UCSD-AML1 (cell line): ENCODE data around the gene LIPE.

Experiments used
- DNase-seq: peaks from one replicate; lab custom pipeline; 2025; ENCODE audit not compliant: unreplicated experiment; lab: John Stamatoyannopoulos, UW

Gene LIPE

DNA sequence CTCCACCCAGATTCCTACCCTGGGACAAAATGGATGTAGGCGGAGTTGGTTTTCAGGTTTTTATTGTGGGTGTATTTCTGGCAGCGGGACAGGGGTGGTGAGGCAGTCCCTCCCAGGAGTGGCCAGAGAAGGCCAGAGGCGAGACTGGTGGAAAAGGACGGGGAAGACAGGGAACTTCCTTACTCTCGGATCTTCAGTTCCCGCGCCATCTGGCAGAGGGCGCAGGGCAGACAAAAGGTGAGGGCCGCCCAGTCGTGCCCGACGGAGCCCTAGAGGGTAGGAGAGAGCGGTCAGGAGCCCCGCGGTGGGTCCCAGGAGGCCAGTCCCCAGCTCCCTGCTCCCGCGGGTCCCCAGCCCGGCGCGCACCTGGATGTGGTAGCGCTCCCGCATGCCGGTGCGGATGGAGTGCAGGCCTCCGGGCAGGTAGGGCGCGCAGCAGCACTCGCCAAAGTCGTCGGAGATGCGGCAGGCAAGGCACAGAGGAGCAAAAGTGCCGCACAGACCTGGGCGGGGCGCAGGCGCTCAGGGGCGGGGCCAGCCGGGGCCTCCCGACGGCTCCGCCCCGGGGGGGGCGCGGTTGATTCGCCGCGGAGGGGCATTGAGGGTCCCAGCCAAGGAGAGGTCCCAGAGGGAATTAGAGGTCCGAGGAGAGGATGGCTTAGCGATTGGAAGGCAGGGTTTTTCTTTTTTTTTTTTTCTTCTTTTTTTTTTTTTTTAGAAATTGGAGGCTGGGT lies 40.0 kb downstream of the LIPE start:
- peak; percentile 80 for DNase-seq

DNA sequence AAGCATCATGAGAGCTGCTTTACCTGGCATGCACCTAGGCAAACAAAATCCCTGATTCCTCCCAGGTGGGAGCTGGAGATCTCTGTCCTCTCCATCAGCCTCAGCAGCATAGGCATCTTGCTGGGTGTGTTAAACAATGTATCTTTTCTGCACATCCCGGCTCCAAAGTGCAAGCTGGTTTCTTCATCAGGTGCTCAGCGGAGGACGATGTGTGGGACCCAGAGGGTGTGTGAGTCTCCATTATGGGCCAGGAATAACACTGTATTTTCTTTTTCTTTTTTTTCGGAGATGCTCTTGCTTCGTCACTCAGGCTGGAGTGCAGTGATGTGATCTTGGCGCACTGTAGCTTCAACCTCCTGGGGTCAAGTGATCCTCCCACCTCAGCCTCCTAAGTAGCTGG lies 47.0 kb downstream of the LIPE start:
- no peak for DNase-seq

DNA sequence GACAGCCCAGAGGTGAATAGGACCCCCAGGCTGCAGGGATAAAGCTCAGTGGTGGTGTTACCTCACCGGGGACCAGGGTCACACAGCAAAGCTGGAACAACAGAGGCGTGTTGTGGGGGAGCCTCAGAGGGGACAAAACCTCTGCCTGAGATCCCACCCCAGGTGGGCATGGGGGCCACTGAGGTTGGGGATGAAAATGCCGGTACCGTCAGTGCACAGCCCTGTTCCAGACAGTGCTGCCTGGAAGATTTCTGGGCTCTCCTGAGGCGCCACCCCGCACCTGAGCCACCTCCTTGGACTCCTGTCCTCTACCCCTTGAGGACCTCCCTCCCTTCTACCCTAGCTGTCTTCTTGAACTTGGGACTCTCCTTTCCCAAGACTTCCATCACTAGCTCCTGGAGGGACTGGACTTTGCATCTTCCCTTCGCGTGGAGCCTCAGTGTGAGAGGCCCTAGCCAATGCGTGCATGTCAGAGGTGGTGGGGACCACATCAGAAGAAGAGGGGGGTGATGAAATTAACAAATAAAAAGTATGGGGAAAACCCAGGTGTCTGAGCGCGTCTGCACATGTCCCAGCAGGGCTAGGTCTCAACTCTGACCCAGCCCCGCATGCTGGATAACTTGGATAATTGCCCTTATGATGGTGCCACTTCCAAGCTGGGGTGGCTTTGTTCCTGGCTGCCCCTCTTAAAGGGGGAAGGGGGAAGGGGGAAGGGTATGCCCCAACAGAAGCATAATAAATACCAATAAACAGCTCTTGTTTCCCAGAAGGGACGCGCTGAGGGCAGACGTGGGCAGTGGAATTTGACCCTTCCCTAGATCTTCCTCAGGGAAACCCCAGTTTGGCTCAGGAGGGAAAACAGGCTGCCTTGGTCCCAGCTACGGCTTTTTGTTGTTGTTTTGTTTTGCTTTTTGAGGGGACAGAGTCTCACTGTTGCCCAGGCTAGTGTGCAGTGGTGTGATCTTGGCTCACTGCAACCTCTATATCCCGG lies 48.7 kb downstream of the LIPE start:
- DNase-seq: no peak

DNA sequence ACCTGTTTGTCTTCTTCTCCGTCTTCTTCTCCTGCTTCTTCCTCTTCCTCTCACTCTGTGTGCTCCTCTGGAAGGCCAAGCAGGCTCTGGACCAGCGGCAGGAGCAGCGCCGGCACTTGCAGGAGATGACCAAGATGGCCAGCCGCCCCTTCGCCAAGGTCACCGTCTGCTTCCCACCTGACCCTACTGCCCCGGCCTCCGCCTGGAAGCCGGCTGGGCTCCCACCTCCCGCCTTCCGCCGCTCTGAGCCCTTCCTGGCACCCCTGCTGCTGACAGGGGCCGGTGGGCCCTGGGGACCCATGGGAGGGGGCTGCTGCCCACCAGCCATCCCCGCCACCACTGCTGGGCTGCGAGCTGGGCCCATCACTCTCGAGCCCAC lies 51.0 kb downstream of the LIPE start:
- DNase-seq: no peak

DNA sequence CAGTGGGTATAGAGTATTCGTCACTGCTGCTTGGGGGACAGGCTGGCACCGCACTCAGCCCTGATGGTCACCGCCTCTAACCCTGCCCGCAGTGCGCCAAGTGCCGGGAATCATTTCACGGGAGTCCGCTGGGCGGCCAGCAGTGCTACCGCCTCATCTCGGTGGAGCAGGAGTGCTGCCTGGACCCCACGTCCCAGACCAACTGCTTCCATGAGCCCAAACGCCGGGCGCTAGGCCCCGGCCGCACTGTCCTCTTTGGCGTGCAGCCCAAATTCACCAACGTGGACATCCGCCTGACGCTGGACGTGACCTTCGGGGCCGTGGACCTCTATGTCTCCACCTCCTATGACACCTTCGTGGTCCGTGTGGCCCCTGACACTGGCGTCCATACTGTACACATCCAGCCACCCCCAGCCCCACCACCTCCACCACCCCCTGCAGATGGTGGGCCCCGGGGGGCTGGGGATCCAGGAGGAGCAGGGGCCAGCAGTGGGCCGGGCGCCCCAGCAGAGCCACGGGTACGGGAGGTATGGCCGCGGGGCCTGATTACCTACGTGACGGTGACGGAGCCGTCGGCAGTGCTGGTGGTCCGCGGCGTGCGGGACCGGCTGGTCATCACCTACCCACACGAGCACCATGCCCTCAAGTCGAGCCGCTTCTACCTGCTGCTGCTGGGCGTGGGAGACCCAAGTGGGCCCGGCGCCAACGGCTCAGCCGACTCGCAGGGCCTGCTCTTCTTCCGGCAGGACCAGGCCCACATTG lies 51.6 kb downstream of the LIPE start:
- DNase-seq: no peak

DNA sequence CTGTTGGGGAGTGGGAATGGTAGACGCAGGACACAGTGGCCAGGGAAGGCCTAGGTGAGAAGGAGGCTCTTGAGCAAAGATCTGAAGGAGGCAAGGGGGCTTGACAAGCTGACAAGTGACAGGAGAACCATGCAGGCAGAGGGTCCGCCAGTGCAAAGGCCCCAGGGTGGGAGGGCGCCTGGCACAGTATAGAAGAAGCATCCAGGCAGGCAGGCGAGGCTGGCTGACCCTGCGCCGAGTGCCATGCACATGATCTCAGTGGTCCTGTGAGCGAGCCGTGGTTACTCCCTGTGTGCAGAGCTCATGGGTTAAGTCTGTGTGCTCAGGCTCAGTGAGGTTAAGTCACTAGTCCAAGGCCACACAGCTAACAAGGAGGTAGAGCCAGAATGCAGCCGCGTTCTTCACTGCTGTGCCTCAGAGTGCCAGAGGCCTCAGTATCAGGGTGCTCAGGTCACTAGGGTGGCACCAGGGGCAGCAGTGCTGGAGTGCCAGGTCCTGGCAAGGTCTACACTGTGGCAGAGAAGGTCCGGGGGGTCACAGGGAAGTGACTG lies 52.3 kb downstream of the LIPE start:
- DNase-seq: no peak

DNA sequence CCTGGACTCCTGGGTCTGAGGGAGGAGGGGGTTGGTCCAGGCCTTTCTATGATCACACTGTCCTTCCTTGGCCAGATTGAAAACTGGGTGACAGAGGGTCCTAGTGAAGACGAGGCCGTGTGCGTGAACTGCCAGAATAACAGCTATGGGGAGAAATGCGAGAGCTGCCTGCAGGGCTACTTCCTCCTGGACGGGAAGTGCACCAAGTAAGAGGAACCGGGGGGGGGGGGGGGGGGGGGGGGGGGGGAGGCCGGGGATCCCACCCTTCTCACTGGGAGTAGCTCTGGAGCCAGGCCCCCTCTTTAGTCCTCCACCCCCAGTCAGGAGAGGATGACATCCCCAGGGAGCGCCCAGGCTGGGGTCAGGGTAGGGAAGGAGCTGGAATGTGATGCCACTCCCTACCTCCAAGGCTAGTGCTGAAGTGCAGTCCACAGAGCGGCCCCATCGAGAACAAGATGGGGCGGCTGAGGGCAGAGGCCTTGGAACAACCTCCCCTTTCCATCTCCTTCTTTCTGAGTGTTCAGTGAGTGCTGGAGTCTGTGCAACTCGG lies 56.5 kb downstream of the LIPE start:
- DNase-seq: no peak

DNA sequence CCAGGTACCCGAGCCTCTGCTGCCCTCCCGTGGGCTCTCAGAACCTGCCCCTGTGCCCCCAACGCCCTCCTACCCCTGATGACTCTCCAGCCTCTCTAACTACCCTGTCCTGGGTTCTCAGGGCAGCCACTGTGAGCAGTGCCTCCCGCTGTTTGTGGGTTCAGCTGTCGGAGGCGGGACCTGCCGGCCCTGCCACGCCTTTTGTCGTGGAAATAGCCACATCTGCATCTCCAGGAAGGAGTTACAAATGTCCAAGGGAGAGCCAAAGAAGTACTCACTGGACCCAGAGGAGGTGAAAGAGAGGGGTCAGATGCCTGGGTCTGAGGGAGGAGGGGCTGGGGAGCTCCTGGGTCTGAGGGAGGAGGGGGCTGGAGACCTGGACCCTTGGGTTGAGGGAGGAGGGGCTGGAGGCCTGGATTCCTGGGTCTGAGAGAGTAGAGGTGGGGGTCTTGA lies 57.1 kb downstream of the LIPE start:
- no peak for DNase-seq

DNA sequence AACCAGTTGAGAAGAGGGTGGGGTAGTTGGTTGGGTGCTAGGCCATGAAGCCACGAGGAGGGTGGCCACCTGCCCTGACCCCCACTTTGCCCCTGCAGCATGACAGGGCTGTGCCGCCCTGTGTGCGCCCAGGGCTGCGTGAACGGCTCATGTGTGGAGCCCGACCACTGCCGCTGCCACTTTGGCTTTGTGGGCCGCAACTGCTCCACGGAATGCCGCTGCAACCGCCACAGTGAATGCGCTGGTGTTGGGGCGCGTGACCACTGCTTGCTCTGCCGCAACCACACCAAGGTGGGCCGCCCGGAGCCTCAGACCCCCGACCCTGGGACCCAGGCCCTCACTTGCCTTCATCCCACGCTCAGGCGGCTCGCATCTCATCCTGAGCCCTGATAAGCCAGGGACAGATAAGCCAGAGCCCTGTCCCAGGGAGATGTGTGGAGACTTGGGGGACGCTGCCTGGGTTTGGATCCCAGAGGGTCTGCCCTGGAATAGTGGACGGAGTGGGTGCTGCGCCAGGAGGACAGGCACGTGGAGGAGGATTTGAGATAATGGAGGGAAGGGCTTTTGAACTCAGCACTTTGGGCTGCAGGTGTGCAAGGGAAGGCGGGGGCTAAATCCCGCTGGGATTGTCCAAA lies 57.6 kb downstream of the LIPE start:
- DNase-seq: no peak

DNA sequence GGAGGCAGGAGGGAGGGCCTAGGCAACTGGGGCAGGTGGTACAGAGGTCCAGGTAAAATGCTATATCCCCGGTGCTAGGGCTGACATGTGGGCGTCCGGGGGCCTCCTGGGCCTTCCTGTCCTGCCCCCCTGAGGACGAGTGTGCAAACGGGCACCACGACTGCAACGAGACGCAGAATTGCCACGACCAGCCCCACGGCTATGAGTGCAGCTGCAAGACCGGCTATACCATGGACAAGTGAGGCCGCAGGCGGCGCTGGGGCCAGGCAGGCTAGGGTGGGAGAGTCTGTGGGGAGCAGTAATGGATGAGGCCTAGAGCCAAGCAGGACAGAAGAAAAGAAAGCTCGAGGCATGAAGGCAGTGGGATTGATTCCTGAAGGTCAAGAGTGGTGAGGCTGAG lies 58.4 kb downstream of the LIPE start:
- no peak for DNase-seq

DNA sequence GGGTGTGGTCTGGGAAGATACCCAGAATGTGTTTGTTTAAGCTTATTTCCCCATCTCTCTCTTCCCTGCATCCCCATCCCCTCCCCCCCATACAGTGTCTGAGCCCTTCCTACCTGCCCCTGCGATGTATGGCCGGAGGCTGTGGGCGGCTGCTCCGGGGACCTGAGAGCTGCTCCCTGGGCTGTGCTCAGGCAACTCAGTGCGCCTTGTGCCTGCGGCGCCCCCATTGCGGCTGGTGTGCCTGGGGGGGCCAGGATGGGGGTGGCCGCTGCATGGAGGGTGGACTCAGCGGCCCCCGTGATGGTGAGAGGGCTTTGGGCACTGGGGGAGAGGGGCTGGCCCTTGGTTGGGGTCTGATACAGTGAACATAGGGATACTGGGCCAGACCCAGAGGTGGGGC lies 58.8 kb downstream of the LIPE start:
- no peak for DNase-seq

DNA sequence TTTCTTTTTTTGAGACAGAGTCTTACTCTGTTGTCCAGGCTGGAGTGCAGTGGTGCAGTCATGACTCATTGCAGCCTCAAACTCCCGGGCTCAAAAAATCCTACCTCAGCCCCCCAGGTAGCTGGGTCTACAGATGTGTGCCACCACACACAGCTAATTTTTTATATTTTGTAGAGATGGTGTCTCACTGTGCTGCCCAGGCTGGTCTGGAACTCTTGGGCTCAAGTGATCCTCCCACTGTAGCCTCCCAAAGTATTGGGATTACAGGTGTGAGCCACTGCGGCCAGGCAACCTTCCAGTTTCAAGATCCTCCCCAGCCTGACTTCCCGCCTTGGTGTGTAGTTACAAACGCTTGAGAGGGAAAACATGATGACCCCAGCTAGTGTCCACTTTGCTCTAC lies 59.3 kb downstream of the LIPE start:
- DNase-seq: no peak

DNA sequence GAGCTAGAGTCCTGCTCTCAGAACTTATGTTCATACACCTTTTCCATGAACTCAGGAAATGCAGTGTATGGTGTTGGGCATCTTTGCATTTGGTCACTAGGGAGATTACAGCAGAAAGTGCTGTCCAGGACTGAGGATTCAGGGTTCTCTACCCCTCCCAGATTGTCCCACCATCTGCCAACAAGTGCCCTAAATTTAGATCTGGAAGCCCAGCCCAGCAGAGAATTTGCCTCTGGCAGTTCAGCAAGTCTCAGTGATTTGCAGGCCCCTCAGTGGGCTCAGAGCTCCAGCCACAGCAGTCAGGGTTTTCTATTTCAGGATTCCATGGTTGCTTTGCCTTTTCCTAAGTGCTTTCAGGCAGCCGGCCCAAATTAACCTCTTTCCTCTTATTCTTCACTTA lies 60.5 kb downstream of the LIPE start:
- no peak for DNase-seq

DNA sequence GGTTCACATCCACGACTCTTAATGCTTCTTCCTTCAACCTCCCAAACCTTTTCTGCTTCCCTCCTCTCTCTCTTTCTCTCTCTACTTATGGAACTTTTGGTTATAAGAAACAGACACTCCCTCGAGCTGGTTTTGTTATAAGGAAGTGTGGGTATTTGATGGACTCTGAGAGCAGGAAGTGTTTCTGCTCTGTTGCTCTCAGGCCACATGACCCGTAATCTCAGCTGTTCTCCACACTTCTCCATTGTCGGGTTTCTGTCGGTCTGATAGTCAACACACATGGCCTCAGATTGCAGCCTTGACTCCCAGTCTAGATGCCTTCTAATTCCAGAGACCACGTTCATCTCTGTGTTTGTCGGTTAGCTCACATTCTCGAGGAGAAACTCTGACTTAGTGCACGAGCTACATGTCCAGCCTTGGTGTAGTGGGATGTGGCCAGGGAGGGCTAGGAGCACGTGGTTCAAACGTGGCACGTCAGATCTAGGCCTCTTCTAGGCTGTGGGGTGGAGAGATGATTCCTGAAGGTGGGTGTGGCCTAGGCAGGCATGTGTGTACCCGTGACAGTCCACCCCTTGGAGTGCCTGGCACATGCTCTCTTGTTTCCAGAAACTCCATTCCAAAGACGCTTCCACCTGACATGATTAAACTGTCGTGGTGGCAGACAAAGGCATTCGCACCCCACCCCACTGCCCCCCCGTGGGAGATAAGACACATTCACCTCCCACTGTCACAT lies 63.4 kb downstream of the LIPE start:
- DNase-seq: peak; percentile 15

DNA sequence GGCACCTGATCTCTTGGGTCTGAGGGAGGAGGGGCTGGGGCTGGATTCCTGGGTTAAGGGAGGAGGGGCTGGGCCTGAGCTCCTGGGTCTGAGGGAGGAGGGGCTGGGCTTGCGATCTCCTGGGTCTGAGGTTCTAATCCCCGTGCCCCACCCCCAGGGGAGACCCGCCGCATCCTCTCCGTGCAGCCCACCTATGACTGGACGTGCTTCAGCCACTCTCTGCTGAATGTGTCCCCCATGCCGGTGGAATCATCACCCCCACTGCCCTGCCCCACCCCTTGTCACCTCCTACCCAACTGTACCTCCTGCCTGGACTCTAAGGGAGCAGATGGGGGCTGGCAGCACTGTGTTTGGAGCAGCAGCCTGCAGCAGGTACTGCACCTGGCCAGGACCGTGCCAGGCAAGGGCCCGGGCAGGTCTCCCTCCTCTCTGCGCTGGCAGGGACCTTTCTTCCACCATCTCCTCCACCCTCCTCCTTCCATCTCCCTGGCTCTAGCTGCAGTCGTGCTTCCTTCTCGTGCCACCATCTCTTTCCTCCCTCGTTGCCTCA lies 64.2 kb downstream of the LIPE start:
- no peak for DNase-seq

DNA sequence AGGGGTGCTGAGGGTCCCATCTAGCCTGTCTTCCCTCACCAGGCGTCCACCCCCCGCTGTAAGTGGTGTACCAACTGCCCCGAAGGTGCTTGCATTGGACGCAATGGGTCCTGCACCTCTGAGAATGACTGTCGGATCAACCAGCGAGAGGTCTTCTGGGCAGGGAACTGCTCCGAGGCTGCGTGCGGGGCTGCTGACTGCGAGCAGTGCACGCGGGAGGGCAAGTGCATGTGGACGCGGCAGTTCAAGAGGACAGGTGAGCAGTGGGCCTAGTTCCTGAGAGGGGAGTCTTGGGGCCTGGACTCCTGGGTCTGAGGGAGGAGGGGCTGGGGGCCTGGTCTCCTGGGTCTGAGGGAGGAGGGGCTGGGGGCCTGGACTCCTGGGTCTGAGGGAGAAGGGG lies 64.8 kb downstream of the LIPE start:
- no peak for DNase-seq

DNA sequence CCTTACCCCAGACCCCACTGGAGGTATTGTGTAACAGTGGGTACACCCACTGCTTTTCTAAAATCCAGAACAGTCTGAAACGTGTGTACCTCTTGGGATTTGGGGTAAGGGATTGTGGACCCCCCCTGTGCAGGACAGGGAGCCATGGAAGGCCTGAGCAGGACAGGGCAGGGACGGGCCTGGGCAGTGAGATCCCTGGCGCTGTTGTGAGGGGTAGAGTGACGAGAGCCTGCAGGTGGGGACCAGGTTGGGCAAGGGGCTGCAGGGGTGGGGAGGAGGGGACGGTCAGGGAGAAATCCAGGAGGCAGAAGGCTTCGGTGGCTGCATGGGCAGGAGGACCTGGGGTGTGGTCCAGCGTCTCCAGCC lies 65.7 kb downstream of the LIPE start:
- DNase-seq: no peak

DNA sequence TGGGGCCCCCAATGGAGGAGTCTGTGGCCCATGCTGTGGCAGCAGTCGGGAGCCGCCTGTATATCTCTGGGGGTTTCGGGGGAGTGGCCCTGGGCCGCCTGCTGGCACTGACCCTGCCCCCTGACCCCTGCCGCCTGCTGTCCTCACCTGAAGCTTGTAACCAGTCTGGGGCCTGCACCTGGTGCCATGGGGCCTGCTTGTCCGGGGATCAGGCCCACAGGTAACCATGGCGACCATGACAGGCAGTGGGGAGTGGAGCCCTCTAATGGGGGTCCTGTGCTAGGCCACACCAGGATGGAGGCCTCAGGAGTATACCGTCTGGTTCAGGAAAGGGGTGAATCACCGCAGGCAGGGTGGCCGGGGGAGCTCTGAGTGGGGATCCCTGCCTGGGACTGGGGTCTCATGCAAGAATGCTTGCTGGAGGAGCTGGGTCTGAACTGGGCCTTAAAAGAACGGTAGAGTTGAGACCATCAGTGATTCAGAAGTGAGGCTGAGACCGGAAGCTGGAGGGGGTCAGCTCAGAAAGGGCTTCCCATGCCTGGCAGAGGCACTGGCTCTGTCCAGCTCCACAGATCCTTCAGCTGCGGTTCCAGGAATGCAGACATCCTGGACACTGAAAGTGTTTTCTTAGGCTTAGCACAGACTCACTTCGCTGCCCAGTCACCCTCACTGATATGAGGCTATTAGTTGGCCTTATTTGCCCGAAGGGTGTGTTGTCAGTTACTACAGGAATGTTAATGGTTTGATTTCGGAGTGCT lies 66.2 kb downstream of the LIPE start:
- DNase-seq: no peak

DNA sequence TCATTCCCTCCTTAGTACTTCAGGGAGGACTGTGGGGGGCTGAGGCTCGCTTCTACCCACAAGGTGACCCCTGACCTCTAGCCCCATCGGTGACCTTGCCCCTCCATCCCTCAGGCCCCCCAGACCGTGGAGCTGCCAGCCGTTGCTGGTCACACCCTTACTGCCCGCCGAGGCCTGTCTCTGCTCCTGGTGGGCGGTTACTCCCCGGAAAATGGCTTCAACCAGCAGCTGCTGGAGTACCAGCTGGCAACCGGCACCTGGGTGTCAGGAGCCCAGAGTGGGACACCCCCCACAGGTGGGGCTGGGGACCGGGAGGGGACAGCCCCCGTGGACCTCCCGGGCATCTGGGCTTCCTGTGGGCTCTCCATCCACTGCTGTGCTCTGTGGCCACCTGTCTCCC lies 69.9 kb downstream of the LIPE start:
- no peak for DNase-seq
